ENCODE results near the gene PRIMPOL.

PRIMPOL gene

GRCh38 chr4:184702114-184702513, 52.6 kb downstream of the PRIMPOL start:
- POLR2A ChIA-PET: no interaction called here
- no peak for DNase-seq (ENCODE audit: low read depth, low spot score)
- H3K4me3 ChIP-seq (ENCODE audit: low read depth, low read length): no peak overlapping the region
- CTCF ChIA-PET: no interaction called here
- TF ChIP-seq CTCF (IDR thresholded peaks at IDR 0.05; ENCODE audit: insufficient read depth, low read length, missing control alignments): no peak

- DNase-seq (ENCODE audit: low read depth, low spot score): no peak
- ChIA-PET CTCF (interaction anchor here (1.1 kb wide), 1 partner anchor 294 kb away, joined by 3 read pairs; no protein-coding TSS in a partner anchor), POLR2A (interaction anchor here (0.6 kb wide), 1 partner anchor 390 kb away, joined by 3 read pairs; no protein-coding TSS in a partner anchor)
- no peak for TF ChIP-seq CTCF (IDR thresholded peaks at IDR 0.05; ENCODE audit: insufficient read depth, low read length, missing control alignments)
- no peak overlapping the region for H3K4me3 ChIP-seq (ENCODE audit: low read depth, low read length)
Measured at GRCh38 chr4:184705692-184706091, 56.2 kb downstream of the PRIMPOL start.

GRCh38 chr4:184706453-184706852, 56.9 kb downstream of the PRIMPOL start:
- no peak for TF ChIP-seq CTCF (IDR thresholded peaks at IDR 0.05; ENCODE audit: insufficient read depth, low read length, missing control alignments)
- no peak overlapping the region for H3K4me3 ChIP-seq (ENCODE audit: low read depth, low read length)
- POLR2A ChIA-PET: interaction anchor here (0.6 kb wide), 1 partner anchor 389 kb away, joined by 3 read pairs; no protein-coding TSS in a partner anchor
- CTCF ChIA-PET: interaction anchor here (1.3 kb wide), 1 partner anchor 10 kb away, joined by 3 read pairs; no protein-coding TSS in a partner anchor
- DNase-seq (ENCODE audit: low read depth, low spot score): no peak

GRCh38 chr4:184712322-184712721, 62.8 kb downstream of the PRIMPOL start:
- no peak for DNase-seq (ENCODE audit: low read depth, low spot score)
- TF ChIP-seq CTCF (IDR thresholded peaks at IDR 0.05; ENCODE audit: insufficient read depth, low read length, missing control alignments): no peak
- POLR2A ChIA-PET: no interaction called here
- no peak overlapping the region for H3K4me3 ChIP-seq (ENCODE audit: low read depth, low read length)
- CTCF ChIA-PET: no interaction called here

- POLR2A ChIA-PET: no interaction called here
- no peak for DNase-seq (ENCODE audit: low read depth, low spot score)
- TF ChIP-seq CTCF (IDR thresholded peaks at IDR 0.05; ENCODE audit: insufficient read depth, low read length, missing control alignments): no peak
- H3K4me3 ChIP-seq (ENCODE audit: low read depth, low read length): no peak overlapping the region
- CTCF ChIA-PET: interaction anchor here (0.9 to 1.0 kb wide), 2 partner anchors 32 to 450 kb away, joined by 3 read pairs; no protein-coding TSS in a partner anchor
Measured at GRCh38 chr4:184713887-184714286, 64.3 kb downstream of the PRIMPOL start.

GRCh38 chr4:184715526-184715925, 66.0 kb downstream of the PRIMPOL start:
- no peak for DNase-seq (ENCODE audit: low read depth, low spot score)
- no peak overlapping the region for H3K4me3 ChIP-seq (ENCODE audit: low read depth, low read length)
- ChIA-PET CTCF (interaction anchor here (1.1 kb wide), 1 partner anchor 468 kb away, joined by 3 read pairs; no protein-coding TSS in a partner anchor), POLR2A (no interaction called here)
- TF ChIP-seq CTCF (IDR thresholded peaks at IDR 0.05; ENCODE audit: insufficient read depth, low read length, missing control alignments): no peak

Measured in AG04449 (cell line).